ENCODE results near the gene ACSS1.

Gene ACSS1

DNA sequence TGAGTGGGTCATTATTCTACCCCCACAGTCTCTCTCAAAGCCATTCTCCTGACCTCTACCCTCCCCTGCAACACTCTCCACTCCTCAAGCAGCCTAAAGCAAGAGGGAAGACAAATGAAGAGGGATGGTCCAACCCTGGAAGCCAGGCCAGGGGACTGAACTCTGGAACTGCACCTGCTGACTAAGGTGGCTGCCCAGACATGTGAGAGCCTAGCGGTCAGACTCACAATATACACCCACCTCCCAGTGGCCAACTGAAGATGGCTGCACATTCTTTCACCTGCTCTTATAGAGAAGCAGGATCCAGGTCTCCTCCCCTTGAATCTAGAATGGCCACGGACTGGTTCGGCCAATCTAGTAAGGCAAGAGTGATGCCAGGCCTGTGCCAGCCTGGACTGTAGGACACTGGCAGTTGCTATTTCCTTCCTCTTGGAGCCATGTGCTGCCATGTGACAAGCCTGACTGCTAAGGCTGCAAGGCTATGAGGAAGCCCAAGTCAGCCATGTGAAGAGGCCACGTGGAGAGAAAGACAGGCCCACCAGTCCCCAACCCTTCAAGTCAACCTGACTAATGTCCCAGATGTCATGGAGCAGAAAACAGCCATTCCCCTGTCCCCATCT lies 31.8 kb downstream of the ACSS1 start:
- no peak for FAIRE-seq

DNA sequence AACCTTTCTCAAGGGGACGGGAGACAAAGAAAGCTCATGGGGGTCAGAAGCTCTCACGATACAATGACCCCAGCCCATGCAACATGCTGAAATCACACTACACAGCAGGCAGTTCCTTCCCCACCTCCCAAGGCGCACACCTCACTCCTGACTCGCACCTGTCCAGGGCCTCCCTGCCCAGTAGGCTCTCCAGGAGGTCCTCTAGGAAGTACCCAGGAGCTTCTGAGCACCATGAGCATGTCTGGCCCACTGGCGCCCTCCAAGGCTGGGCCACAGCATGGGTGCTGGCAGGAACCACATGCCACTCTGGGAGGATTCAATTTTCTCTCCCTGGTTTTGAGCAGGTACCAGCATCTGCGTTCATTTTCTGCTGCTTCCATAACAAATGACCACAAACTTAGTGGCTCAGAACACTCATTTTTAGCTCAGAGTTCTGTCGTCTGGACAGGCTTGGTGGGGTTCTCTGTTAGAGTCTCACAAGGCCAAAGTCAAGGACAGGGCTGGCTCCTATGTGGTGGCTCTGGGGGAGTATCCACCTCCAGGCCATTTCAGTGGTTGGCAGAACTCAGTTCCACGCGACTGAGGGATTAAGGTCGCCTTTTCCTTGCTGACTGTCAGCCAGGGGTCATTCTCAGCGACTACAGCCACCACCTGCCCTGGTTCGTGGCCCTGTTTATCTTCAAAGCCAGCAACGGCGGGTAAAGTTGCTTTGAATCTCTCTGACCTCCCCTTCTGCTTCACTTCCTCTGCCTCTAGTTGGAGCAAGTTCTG lies 32.7 kb downstream of the ACSS1 start:
- no peak for FAIRE-seq

DNA sequence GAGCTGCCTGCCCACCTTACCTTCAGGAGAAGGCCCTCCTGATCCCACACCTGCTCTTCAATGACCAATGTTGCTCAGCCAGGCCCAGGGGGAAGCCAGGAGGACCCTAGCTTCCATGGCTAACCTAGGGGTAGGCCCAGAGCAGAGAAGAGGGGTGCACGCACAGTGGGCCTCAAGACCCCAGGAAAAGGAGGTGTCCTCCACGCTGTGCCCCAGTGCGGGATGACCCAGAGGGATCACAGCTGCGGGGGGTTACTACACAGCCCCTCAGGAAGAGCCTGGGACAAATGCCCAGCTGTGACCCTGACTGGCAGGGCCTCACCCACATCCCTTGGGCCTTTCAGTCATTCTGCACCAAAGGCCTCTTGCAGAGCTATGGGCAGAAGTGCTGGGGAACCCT lies 33.8 kb downstream of the ACSS1 start:
- no peak for FAIRE-seq

DNA sequence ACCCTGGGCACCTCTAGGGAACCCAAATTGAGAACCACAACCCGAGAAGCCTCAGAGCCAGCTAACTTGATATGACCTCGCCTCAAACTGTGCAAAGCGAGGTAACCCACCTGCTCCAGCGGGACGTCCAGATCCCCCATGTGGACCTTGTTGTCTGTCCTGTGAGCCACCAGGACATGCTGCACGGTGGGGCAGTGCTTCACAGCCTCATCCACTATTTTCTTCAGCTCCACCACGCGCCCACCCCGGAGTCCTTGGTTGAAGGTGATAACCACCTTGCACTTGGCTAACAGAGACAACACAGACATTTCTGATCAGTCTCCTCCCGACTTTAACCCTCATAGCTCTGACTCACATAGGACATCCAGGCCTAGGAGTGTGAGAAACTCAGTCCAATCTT lies 34.6 kb downstream of the ACSS1 start:
- no peak for FAIRE-seq

DNA sequence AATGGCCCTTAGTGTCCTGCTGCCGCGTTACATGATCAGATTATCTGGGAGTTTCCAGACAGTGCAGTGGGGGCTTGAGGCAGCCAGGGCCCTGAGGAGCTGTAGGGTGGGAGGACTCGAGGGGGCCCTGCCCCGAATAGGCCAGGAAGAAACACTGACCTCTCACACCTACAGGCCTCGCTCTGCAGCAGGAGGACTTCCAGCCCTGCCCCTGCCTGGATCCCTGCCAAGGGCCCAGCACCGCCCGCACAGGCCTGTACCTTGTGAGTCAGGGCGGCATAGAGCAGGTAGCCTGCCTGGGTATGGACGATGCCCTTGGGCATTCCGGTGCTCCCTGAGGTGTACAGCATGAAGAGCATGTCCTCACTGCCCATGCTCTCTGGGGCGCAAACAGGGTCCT lies 35.3 kb downstream of the ACSS1 start:
- FAIRE-seq = no peak

DNA sequence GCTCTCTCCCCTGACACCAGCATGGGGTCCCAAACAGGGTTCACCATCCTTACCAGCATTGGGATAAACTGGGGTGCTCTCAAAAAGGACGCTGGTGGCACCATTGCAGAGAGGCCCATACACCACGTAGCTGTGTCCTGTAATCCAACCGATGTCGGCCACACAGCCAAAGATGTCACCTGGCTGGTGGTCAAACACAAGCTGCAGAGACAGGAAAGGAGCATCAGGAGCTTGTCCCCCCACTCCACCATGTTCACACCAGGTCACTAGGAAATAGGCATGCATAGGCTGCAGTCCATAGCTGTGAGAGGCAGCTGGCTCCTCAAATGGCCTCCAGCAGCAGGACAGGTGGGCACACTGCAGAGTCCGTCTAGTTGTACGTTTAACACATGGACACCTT lies 36.6 kb downstream of the ACSS1 start:
- no peak for FAIRE-seq

DNA sequence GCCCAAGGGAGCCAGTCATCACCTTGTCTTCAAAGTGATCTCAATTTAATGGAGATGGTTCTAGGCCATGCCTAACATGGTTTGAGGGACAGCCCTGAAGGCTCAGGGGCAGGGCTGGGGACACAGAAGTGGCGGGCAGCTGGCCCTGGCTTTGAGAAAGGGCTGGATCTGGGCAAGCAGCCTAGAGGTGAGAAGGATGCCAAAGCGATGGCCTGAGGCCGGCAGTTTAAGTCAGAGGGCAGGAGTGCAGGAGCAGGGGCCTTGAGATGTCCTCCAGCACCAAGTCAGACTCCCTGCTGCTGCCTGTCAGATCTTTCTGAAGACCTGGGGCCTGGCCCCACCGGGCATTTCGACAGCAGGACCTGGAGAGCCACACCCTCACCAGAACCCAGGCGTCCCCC lies 37.0 kb downstream of the ACSS1 start:
- FAIRE-seq = no peak

DNA sequence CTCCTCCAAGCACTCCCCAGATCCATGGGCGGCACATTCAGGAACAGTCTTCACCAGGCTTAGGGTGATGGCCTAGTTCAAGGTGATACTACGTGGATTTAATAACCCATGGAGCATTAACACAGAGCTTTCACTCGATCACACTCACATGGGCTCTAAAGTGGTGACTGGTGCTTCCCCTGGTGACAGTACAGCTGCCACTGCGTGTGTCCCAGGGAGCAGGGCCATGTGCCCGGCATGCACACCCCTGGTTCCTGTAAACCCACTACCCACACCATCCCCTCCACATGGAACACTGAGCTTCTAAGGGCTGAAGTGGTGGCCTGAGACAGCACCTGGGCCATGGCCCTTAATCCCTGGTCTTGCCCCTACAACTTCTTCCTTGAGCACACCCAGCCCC lies 37.6 kb downstream of the ACSS1 start:
- no peak for FAIRE-seq

DNA sequence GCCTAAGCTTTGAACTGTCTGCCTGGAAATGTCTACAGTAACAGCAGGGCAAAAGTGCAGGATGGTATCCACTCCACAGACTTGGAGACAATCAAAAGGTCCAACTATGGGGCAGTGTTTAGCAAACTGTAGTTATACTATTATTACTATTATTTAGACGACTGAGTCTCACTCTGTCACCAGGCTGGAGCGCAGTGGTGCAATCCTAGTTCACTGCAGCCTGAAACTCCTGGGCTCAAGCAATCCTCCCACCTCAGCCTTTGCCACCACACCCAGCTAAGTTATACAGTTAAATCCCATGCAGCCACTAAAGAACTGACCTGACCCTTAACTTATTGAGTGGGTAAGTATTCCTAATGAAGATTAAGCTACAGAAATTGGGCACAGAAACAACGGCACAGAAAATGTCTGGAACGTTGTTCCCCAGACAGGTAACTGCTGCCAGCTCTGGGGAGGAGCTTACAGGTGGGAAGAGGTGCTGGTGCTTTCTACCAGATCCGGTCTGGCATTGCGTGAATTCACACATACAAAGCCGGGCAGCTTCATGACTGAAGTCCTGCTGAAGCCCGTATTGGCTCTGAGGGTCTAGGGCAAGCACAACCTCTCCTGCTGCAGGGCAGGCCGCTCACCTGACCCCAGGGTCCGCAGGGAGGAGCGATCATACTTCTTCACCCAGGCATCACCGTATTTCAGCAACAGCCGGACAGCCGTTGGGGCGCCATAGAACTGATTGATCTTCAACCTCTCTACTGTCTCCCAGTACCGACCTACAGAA lies 38.4 kb downstream of the ACSS1 start:
- FAIRE-seq = no peak

DNA sequence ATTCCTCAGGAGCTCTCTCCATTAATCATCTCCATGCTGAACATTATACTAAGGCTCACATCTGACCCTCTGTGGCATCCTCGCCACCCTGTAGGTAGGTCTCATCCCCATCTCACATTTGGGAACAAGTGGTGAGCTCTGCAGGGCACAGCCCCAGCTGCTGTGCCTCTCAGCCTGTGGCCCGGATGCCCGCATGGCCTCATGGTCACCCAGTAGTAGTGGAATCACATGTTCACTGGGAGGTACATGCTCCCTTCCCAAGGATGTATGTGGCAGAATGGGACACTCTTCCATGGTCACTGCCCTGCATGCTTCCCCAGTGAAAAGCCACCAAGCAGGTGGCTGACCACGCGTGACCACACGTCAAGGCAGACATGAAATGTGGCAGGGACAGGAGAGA lies 39.1 kb downstream of the ACSS1 start:
- FAIRE-seq = no peak

DNA sequence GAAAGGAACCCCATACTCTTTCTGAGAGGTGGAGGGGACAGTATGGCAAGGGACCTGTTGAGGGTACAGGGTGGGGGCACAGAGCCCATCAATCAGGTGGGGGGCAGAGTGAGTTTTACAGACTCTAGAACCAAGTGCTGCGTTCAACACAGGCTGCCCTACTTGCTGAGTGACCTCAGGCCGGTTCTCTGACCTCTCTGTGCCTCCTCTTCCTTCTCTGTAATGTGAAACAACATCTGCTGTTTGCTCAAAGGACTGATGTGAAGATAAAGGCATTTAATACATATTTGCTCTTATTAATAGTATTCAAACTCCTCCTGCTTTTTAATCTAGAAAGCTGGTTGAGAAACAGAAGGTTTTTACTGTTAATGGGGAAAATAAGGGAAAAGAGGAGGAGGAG lies 39.5 kb downstream of the ACSS1 start:
- no peak for FAIRE-seq

DNA sequence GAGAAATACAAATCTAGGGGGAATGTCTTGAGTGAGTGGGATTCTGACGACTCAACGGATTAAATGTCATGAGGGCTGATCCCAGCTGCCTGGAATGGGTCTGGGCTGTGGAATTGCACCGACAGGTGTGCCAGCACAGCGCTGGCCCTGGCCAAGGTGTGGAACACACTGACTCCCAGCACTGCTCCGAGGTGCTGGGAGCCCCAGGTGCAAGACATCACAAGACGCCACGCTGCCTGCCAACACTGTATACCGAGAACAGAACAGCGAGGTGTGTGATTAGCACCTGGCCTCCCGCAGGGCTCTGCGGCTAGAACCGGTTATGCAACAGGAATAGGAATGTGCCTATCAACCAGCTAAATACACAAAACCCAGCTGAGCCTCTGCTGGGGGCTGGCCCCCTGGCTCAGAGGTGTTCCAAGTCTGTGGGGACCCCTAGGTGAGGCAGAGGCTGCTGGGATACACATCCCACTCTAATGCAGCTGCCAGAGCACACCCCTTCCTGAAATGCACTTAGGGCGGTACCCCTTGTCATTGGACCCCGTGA lies 40.6 kb downstream of the ACSS1 start:
- FAIRE-seq = no peak

DNA sequence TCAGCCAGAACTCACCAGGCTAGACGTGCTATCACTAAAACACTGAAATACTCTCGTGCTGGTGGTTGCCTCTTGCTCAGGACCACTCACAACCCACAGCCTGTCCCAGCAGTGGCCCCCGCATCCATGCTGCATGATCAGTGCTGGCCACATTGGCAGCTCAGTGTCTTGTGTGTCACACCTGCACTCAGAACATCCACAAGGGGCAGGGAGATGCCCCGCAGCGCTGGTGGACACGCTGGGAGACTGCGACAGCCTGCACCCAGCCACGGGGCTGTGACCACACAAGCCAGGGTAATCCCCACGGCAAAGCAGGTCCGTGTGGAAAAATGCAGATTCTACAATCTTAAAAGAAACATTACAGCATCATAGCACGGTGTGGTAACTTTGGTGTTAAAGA lies 41.5 kb downstream of the ACSS1 start:
- no peak for FAIRE-seq

DNA sequence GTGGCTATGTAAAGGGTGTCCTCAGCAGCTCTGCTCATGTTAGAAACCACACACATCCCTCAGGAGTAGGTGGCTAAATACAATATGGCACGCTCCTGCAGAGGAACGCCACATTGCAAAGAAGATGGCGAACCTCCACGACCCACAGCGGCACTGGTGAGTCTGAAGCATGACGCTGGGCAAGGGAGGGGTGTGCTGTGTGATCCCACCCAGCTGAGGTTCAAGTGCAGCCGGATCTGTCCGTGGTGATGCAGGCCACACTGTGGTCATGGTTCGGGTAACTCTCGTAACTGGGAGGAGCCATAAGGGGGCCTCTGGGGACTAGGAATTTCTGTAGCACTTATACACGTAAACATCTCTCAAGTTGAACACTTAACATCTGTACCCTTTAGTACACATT lies 42.0 kb downstream of the ACSS1 start:
- FAIRE-seq = no peak

DNA sequence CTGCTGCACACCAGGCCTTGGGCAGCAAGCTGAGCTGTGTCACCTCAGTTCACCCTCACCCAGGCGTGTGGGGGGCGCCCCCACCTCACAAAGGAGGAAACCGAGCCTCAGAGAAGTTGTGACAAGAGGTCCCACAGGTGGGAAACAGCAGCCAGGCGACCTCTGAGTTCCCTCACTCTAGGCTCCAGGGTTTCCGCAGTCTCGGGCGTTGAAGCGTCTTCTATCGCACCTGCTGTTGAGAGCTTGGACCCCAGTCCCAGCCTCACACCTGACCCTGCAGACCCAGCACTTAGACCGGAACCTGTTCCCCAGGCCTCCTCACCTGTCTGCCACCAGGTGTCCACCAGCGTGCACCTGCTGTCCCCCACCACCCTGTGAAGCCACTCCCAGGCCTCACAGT lies 43.1 kb downstream of the ACSS1 start:
- no peak for FAIRE-seq

DNA sequence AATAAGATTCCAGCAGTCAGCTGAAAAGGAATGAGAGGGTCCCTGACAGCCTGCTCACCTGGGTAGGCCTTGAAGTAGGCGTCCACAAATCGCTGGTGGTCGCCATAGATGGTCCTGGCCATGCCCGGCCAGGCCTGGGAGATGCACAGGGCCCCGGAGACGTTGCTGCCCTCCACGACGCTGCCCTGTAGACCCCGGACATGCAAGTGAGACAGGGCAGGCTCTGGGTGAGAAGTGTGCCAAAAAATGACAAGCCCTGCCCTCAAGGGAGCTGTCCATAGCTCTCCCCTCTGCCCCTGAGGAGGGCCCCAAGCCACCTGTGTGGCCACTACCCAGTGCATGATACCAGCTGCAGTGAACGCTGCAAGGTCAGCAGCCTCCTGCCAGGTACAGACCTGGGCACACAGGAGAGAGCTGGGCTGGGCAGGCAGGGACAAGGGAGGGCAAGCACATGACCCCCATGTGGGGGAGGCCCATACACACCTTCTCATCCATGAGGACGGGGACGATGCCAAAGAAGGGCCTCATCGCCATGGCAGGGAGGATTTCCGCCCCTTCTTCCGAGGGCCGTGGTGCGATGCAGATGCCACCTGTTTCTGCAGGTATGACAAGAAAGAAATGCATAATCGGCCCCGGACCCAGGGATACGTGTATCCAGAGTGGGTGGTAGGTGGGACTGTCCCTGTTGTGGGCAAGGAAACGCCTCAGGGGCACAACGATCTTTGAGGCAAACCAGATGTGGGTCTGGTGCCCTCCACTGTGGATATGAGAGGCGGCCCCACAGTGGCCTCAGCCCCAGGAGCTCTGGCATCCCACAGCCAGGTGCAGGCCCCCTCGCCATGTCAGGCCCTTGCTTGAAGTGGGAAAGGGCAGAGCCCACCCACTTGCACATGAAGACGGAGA lies 44.2 kb downstream of the ACSS1 start:
- no peak for FAIRE-seq

DNA sequence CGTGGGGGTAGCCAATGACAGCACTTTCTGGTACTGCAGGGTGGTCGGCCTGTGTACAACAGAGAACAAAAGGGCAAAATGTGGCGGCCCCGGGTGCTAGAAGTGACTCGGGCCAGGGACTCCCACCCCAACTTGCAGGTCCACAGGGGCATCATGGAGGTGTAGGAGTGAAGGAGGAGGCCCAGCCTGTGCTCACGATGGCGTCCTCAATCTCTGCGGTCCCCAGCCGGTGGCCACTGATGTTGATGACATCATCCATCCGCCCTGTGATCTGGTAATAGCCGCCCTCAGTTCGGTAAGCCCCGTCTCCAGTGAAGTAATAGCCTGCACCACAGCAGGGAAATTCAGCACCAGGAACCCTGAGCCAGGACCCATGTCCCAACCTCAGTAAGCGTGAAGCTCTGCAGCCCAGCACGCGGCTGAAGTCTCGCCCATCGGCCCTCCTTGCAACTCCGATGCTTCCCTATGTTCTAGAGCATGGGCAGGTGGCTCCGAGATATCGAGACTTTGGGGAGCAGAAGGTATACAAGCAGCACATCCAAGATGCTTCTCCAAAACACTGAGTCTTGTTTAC lies 45.2 kb downstream of the ACSS1 start:
- FAIRE-seq = no peak

DNA sequence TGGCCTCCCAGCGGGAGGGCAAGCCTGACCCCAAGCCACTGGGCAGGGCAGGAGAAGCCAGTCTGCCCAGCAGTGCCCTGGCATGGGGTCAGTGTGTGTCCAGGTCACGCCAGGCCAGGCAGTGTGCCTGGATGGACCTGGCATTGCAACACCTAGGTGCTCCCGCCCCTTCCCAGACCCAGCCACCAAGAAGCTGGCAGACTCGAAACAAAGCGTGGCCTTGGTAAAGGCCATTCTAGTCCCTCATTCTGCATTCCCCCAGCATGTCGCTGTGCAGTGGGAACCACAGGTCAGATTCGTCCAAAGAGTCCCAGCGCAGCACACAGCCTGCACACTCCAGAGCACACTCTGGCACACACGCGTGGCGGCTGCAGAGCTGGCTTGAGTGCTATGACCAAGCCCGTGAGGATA lies 46.1 kb downstream of the ACSS1 start:
- FAIRE-seq = no peak

DNA sequence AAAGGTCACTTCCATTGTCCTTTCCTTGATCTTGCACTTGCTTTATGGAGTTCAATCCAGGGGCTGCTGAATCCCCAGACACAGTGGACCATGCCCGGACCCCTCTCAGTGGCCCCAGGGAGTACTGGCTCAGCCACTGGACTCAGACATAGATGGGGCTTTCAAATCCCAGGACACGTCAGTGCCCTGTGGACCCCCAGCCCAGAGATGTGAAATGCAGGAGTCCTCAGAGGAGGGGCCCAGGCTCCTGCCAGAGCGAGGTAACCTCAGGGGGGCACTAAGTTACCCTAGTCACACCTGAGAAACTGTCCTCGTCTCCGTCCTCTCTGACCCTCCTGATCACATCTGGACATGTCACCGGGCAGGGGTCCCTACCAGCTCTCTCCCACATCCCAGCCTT lies 46.7 kb downstream of the ACSS1 start:
- FAIRE-seq = no peak

DNA sequence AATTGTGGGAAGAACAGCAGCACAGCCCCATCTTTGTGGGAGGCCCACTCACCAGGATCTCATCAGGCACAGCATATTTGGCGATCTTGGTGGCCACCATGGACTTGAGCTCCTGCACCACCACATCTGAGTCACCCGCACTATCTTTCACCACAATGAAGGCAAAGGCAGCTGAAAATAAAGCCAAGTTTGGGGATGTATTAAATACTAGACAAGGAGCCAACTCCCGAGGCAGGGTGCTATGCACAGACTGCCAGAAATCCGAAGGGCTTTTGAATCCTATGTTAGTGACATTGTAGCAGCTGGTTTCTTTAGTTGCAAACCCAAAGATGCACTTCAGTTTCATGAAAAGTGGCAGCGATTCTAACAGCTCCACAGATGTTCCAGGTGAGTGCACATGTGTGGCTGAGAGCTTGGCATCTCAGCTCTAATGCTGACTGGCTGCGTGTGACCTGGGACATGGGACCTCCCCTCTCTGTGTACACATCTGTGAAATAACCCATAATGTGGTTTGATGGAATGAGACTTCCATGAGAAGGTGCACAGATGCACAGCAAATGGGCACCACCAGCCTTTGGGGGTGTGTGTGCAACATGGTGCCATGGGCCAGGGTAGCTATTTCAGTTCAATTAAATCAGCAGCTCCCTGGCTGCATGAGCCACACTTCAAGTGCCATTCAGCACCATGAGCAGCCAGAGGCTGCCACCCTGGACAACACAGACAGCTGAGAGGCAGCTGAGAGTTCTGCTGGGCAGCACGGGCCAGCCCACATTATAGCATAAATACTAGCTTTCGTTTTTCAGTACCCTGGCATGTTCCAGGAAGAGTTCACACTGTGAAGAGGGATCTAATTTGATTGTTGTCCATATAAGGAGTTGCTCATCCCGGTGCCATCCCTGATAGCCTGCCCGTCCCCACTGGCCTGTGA lies 48.5 kb downstream of the ACSS1 start:
- FAIRE-seq = no peak

Measured in G401.6 (cell line).